GM12878 (cell line): ENCODE data around the gene LGALS9C. TPM values are rescaled to one million over a fixed set of nuclear protein-coding genes. Genes with fewer than 3 reads are reported as not detected.
"Not testable (repeated sequence)": the region's sequence is repeated elsewhere in the genome, so short reads cannot be mapped to it uniquely, and the experiment has no call there.

Experiments
- ATAC-seq: fragments of 200-7000 bp; cut with Tn5 transposase; 3 replicates; pipeline ENCODE4 v1.9.1; 2020; ENCODE audit warnings: mild to moderate bottlenecking, moderate library complexity
- BruUV-seq: library from RNA; stranded (reverse); fragments of 400-500 nt; replicated peaks from 2 replicates; lab custom pipeline; 2021; lab: Mats Ljungman, UMichigan
- CTCF ChIA-PET: fragments of 300-600 bp; sonication (Branson Sonifier 250); formaldehyde crosslinking; extraction: SDS; loops from one replicate; lab custom pipeline; 2021; ENCODE audit warnings: inconsistent platforms; lab: Yijun Ruan, JAX
- POLR2A ChIA-PET: fragments of 350-600 bp; formaldehyde crosslinking; extraction: SDS; loops from one replicate; lab custom pipeline; 2021; ENCODE audit warnings: inconsistent platforms; lab: Charles Lee
- RAD21 ChIA-PET: fragments of 300-600 bp; sonication (Branson Sonifier 250); formaldehyde crosslinking; loops from one replicate; lab custom pipeline; 2023; ENCODE audit warnings: antibody characterized with exemption; ENCODE audit not compliant: unreplicated experiment; lab: Charles Lee
- SMC1A ChIA-PET: fragments of 300-600 bp; sonication (Branson Sonifier 250); formaldehyde crosslinking; loops from one replicate; lab custom pipeline; 2023; ENCODE audit not compliant: unreplicated experiment, uncharacterized antibody; lab: Charles Lee
- DNase-seq: peaks from one replicate; pipeline ENCODE4 v3.0.0-alpha.2; 2011; ENCODE audit warnings: low read depth, low spot score
- FAIRE-seq: peaks from 3 replicates; lab custom pipeline; 2011; peaks lifted over from hg19 to GRCh38; lab: Jason Lieb, UNC
- H2AFZ ChIP-seq: 2 replicates; pipeline ENCODE4 v1.6.0; 2011; ENCODE audit warnings: low read depth, low read length, control low read depth; ENCODE audit not compliant: control insufficient read depth
- H3K27ac ChIP-seq: 2 replicates; pipeline ENCODE4 v1.5.1; 2011; ENCODE audit warnings: control low read depth; ENCODE audit not compliant: control insufficient read depth, insufficient read depth
- H3K27me3 ChIP-seq, 2 experiments: replicated peaks in 1 of 2; 2 replicates each; pipeline versions ENCODE4 v1.6.0 to v1.6.1; 2011; ENCODE audit warnings: low read length in 1 of 2; ENCODE audit not compliant: control insufficient read depth in 2 of 2, insufficient read depth in 2 of 2
- H3K36me3 ChIP-seq, 2 experiments: 2 replicates each; pipeline ENCODE4 v1.5.1; 2011; ENCODE audit warnings: low read length in 1 of 2; ENCODE audit not compliant: control insufficient read depth in 2 of 2, insufficient read depth in 2 of 2
- H3K4me1 ChIP-seq: 2 replicates; pipeline ENCODE4 v1.6.1; 2011; ENCODE audit warnings: mild to moderate bottlenecking, low read length, moderate library complexity, mixed read lengths; ENCODE audit not compliant: control insufficient read depth, insufficient read depth
- H3K4me2 ChIP-seq: 2 replicates; pipeline ENCODE4 v1.6.0; 2011; ENCODE audit warnings: control low read depth; ENCODE audit not compliant: control insufficient read depth, insufficient read depth
- H3K4me3 ChIP-seq: fragments of 200-600 bp; sonication (generic); 2 replicates; pipeline ENCODE4 v1.5.1; 2016
- H3K79me2 ChIP-seq: 2 replicates; pipeline ENCODE4 v1.6.0; 2011; ENCODE audit warnings: low read length; ENCODE audit not compliant: control insufficient read depth, insufficient read depth
- H3K9ac ChIP-seq: 2 replicates; pipeline ENCODE4 v1.8.0; 2011; ENCODE audit warnings: low read length, control low read depth, mixed read lengths; ENCODE audit not compliant: control insufficient read depth, insufficient read depth
- H3K9me3 ChIP-seq: replicated peaks from 3 replicates; pipeline ENCODE4 v1.5.1; 2011; ENCODE audit warnings: mild to moderate bottlenecking, low read length; ENCODE audit not compliant: control insufficient read depth, insufficient read depth
- H4K20me1 ChIP-seq: 2 replicates; pipeline ENCODE4 v1.6.0; 2011; ENCODE audit not compliant: control insufficient read depth, insufficient read depth
- ATF7 ChIP-seq: fragments of 450-650 bp; IDR thresholded peaks from 2 replicates; pipeline ENCODE4 v1.6.1; 2016; ENCODE audit warnings: low read depth, mild to moderate bottlenecking
- BHLHE40 ChIP-seq, 2 experiments: fragments of 450-650 bp in 1 of 2; IDR thresholded peaks; 2 replicates each; pipeline ENCODE4 v1.6.1; 2011 to 2017; ENCODE audit warnings: low read depth in 2 of 2, borderline replicate concordance in 1 of 2, improper control_type of control experiment in 1 of 2, low read length in 1 of 2, mild to moderate bottlenecking in 1 of 2
- IKZF2 ChIP-seq, 2 experiments: fragments of 450-650 bp; IDR thresholded peaks; 2 replicates each; pipeline ENCODE4 v1.6.1; 2017; ENCODE audit warnings: mild to moderate bottlenecking in 2 of 2, moderate library complexity in 2 of 2
- MTA2 ChIP-seq: fragments of 450-650 bp; IDR thresholded peaks from 2 replicates; pipeline ENCODE4 v1.6.1; 2016; ENCODE audit warnings: low read depth, mild to moderate bottlenecking, moderate library complexity
- RAD51 ChIP-seq: fragments of 450-650 bp; IDR thresholded peaks from 2 replicates; pipeline ENCODE4 v1.6.1; 2016; ENCODE audit warnings: moderate library complexity, mild to moderate bottlenecking, inconsistent platforms
- WGBS: methylation state at CpG from one replicate; pipeline ENCODE4 v1.1.6; 2016; ENCODE audit warnings: low lambda C conversion rate; ENCODE audit not compliant: insufficient replicate concordance, insufficient coverage; ENCODE audit errors: missing lambda C conversion rate; 5-methylcytosine and 5-hydroxymethylcytosine counted together
- in situ Hi-C: fragments of 300-500 bp; cut with MboI; formaldehyde crosslinking; loops from 9 replicates; pipeline ENCODE4 v1.14.3; 2018; ENCODE audit warnings: mixed read lengths
- intact Hi-C: fragments of 100-400 bp; cut with micrococcal nuclease; formaldehyde crosslinking; loops from one replicate; pipeline ENCODE4 v1.14.2; 2022; ENCODE audit not compliant: unreplicated experiment
- polyA plus RNA-seq, 11 experiments: library from polyadenylated mRNA; depleted of rRNA in 4 of 11; unstranded in 6 of 11; stranded (reverse) in 5 of 11; fragments of >200 nt; fragmentation: Nextera tagmentation in 4 of 11; fragmentation: Illumina TruSeq in 1 of 11; extraction: Ambion mirVana in 4 of 11; extraction: Trizol in 1 of 11; gene quantifications; 1 replicate in 1 of 11; 2 replicates in 10 of 11; pipeline versions ENCODE4 v1.2.1 to v1.2.3, GENCODE V29; 2011 to 2016; ENCODE audit warnings: inconsistent platforms in 2 of 11, missing spikeins in 2 of 11, low read depth in 1 of 11
- total RNA-seq, 4 experiments: library from RNA; depleted of rRNA in 3 of 4; stranded (reverse); fragments of >200 nt in 3 of 4; fragmentation: Illumina TruSeq in 1 of 4; extraction: Trizol in 1 of 4; gene quantifications; 2 replicates each; pipeline versions ENCODE4 v1.2.1 to v1.2.3, GENCODE V29; 2013 to 2021
- TF ChIP-seq, protein P1 (sequence below): fragments of 450-650 bp; IDR thresholded peaks from 2 replicates; pipeline ENCODE4 v1.6.1; 2017; ENCODE audit warnings: low read depth, mild to moderate bottlenecking, moderate library complexity

The LGALS9C gene
- total and polyA plus RNA-seq, 10 of the 15 experiments (the other 5 are each of a cell fraction or from before 2014, with no cell fraction given), result 0.18 to 2.0 (median 1.1) TPM; not detected in 1

DNA sequence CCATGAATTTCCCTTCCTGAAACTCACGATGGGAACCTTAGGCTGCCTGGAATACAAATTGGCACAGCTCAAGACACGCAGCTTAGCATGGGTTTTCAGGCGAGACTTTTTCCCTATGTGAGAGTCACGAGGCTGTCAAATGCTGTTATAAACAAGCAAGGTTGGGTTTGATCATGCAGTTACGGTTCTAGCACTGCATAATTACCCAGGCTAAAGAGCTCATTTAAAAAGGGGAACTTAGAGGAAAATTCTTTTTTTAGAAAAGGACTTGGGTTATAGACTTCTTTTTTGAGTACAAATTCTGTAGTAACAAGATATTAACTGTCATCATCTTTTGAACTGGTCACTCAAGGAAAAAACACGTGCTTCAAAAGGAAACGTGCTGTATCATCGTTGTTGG lies 44.5 kb downstream of the LGALS9C start:
- POLR2A ChIA-PET, result not testable (repeated sequence)

DNA sequence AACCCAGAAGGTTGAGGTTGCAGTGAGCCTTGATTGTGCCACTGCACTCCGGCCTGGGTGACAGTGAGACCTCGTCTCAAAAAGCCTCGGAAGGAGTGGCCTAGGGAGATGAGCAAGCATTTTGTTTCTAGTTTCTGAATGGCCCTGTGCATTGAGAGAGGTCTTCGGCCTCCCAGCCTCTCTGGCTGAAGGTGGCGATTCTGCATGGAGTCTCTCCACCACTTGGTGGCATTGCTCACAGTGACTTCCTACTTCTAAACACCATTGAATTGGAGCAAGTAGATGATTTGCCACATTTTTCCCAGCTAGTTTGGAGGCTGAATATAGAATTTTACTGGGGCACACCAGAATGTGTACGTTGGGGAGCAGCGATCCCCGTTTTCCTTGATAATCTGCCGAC lies 48.4 kb downstream of the LGALS9C start:
- FAIRE-seq, H3K36me3 ChIP-seq, H3K9me3 ChIP-seq, H4K20me1 ChIP-seq, RAD21 ChIA-PET, BruUV-seq, CTCF ChIA-PET, H3K4me3 ChIP-seq, H3K4me1 ChIP-seq, H3K4me2 ChIP-seq, H3K27ac ChIP-seq, intact Hi-C loops, H3K9ac ChIP-seq, DNase-seq, SMC1A ChIA-PET, H2AFZ ChIP-seq, in situ Hi-C loops, H3K27me3 ChIP-seq, H3K79me2 ChIP-seq, ATAC-seq, POLR2A ChIA-PET: not testable (repeated sequence)
- WGBS, result 89% methylated on average over 4 of the region's 9 CpGs

More for the DNA sequence above, 44.5 kb downstream of the LGALS9C start:
- H3K4me3 ChIP-seq, DNase-seq, CTCF ChIA-PET, H3K9me3 ChIP-seq, intact Hi-C loops, H3K4me1 ChIP-seq, H3K79me2 ChIP-seq, SMC1A ChIA-PET, RAD21 ChIA-PET, H3K27ac ChIP-seq, ATAC-seq, in situ Hi-C loops, H3K27me3 ChIP-seq, H3K9ac ChIP-seq, BruUV-seq, H4K20me1 ChIP-seq, H2AFZ ChIP-seq, FAIRE-seq, H3K36me3 ChIP-seq, H3K4me2 ChIP-seq: not testable (repeated sequence)
- WGBS, result 0% methylated on average over 1 of the region's 8 CpGs
- TF ChIP-seq ATF7 (peak; percentile 53; the same call in 1 of the 2 replicates), MTA2 (peak; percentile 80), BHLHE40 (IDR thresholded peaks at IDR 0.05; ENCODE audit: borderline replicate concordance in 1 of 2, low read depth in 2 of 2, low read length in 1 of 2) (peak in 1 of 2 experiments; percentile 74; a peak in 2 of 4 replicates), IKZF2 (IDR thresholded peaks at IDR 0.05) (peak; percentile 31 to 62; a peak in 2 of 4 replicates), RAD51 (peak; percentile 46)
- TF ChIP-seq, protein P1, sequence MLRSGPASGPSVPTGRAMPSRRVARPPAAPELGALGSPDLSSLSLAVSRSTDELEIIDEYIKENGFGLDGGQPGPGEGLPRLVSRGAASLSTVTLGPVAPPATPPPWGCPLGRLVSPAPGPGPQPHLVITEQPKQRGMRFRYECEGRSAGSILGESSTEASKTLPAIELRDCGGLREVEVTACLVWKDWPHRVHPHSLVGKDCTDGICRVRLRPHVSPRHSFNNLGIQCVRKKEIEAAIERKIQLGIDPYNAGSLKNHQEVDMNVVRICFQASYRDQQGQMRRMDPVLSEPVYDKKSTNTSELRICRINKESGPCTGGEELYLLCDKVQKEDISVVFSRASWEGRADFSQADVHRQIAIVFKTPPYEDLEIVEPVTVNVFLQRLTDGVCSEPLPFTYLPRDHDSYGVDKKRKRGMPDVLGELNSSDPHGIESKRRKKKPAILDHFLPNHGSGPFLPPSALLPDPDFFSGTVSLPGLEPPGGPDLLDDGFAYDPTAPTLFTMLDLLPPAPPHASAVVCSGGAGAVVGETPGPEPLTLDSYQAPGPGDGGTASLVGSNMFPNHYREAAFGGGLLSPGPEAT, result peak; percentile 57; the same call in 1 of the 2 replicates

DNA sequence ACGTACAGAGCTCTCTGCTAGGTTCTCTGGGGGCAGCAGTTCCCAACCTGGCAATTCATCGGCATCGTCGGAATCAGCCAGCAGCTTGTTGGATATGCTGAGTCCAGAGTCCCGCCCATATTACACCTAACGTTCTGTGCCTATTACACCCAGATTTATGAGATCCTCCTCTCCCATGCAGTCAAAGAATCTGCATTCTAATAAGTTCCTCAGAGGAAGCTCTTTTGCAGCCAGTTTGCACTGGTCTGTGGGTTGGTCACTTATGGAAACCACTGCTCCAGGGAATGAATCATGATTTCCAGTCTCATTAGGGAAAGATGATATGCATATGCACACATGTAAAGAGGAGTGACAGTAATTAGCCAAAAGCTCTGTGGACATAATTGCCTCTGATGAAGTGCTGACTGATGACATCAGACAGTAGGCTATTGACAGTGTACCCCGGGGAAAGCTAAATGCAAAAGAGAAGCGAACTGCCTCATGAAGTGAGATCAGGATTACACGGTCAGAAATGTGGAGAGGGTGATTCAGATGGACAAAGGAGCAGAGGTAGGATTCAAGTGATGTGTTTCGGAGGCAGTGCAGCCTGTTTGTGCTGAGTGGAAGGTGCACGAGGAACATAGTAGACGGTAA lies 49.7 kb downstream of the LGALS9C start:
- ATAC-seq, H3K27ac ChIP-seq, RAD21 ChIA-PET, FAIRE-seq, H3K4me2 ChIP-seq, H4K20me1 ChIP-seq, SMC1A ChIA-PET, H2AFZ ChIP-seq, in situ Hi-C loops, H3K9ac ChIP-seq, H3K9me3 ChIP-seq, intact Hi-C loops, POLR2A ChIA-PET, H3K27me3 ChIP-seq, H3K36me3 ChIP-seq, DNase-seq, CTCF ChIA-PET, H3K79me2 ChIP-seq, H3K4me3 ChIP-seq, H3K4me1 ChIP-seq, BruUV-seq: not testable (repeated sequence)
- WGBS, result 98% methylated on average over 4 of the region's 12 CpGs
